Measurements from ENCODE around the gene ADAMTS14.

Gene ADAMTS14

DNA sequence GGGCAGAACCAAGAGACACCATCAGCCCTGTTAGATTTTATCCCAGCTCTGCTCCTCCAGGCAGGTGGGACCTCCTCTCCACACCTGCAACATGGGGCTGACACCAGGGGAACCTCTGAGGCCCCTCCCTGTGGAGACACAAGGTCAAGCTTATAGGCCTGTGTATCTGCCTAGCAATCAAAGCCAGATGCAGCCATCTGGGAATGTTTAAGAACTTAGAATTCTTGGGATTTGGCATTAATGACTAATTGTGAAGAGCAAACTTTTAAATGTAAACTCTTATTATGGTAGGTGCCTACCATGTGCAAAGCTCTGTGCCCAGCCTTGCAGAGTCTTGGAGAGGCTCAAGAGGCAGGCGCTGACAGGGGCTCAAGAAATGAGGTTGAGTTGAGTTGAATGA lies 60.7 kb downstream of the ADAMTS14 start:
- no peak for DNase-seq

DNA sequence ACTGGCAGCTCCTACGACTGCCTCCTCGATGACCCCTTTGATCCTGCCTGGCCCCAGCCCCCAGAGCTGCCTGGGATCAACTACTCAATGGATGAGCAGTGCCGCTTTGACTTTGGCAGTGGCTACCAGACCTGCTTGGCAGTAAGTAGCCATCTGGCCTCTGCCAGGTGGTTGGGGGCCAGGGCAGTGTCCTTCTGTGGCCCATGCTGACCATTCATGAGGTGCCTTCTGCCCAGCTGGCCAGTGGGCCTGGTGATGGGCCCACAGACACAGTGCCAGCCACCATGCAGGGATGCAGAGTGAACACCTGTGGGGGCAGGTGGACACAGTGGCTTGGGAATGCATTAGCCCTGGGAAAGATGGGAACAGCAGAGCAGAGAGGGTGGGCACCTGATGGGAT lies 62.9 kb downstream of the ADAMTS14 start:
- DNase-seq, result no peak

DNA sequence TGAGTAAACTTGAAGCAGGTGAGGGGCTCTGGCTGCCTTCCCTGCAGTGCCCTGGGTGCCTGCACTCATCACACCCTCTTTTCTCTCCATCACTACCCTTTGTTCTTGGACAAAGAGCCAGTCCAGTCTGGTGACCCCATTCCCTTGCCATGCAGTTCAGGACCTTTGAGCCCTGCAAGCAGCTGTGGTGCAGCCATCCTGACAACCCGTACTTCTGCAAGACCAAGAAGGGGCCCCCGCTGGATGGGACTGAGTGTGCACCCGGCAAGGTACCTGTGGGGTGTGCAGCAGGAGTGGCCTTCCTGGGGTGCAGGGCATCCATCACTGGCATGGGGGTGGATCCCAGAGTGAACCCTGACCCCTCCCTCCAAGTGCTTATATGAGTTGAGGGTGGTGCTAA lies 64.2 kb downstream of the ADAMTS14 start:
- DNase-seq, result no peak

DNA sequence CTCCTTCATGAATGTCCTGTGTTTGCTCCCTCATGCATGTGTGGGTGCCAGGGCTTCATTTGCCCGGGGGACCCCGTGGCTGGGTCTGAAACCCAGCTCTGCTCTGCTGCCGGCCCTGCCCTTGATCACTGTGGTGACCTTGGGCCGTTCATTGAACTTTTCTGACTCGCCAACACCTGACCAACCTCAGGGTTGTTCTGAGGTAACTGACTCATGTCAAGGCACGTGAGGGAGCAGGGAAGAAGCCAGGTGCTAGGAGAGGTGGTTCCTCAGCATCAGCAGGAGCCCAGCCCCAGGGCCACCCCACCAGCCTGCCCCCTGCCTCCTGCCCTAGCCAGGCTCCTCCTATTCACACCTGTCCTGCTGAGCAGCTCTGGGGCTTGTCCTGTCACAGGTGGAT lies 64.9 kb downstream of the ADAMTS14 start:
- DNase-seq, result no peak

GRCh38 chr10:70738006-70738760 lies 65.9 kb downstream of the ADAMTS14 start:
- no peak for DNase-seq

DNA sequence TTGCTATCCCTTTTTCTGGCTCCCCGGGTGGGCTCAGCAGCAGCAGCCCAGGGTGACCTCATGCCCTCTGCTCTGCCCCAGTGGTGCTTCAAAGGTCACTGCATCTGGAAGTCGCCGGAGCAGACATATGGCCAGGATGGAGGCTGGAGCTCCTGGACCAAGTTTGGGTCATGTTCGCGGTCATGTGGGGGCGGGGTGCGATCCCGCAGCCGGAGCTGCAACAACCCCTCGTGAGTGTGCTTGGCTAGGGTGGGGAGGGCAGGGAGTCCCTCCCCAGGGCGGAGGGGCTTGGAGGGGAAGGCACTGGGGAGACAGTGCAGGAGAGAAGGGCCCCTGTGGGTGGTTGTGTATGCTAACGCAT lies 66.4 kb downstream of the ADAMTS14 start:
- no peak for DNase-seq

- DNase-seq, result no peak
Measured at GRCh38 chr10:70740406-70741288, 68.3 kb downstream of the ADAMTS14 start.

DNA sequence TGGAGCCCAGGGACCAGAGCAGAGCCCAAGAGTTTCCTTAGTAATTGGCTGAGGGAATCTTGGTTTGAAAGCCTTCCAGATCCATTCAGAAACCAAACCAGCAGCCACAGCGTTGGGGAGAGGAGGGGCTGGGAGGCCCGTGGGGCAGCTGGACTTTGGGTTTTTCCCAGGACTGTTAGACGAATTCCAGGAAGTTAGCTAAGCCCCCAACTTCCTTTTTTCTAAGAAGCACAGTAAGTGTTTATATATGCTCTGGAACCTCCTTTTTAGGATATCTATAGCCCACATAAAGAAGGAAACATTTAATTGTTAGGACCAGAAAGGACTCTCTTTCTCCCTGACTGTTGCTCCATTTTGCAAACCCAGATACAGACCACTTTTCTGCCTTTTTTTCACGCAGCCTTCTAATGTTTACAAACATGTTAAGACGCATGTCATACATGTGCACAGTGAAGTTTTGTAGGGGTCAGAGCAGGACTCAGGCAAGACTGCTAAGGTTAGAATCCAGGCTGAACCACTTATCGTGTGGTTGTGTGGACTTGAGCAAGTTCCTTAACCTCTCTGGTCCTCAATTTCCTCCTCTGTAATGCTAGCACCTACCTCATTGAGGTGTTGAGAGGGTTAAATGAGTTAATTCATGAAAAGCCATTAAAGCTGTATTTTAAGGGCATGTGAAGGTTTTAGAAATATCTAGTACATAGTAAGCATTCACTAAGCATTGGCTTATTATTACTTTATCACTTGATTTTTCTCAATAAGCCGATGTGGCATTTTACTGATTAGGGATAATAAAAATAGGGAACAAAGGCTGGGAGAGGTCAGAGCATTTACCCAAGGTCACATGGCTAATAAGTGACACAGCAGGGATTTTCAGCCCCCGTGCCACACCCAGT lies 70.5 kb downstream of the ADAMTS14 start:
- DNase-seq, result no peak

- DNase-seq, result no peak
Measured at GRCh38 chr10:70743430-70743788, 71.1 kb downstream of the ADAMTS14 start.

DNA sequence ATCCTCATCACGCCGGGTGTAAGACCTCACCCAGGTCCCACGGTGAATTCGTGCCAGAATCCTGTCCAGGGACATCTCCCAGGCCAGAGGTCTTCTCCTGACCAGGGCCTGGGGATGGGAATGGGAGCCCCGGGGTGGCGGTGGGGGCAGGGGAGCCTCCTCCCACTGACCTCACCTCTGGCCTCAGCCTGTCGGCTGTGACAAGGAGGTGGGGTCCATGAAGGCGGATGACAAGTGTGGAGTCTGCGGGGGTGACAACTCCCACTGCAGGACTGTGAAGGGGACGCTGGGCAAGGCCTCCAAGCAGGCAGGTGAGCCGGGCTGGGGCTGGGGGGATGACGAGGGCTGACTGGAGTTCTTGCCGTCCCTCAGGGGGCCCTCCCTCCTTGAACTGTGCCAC lies 71.6 kb downstream of the ADAMTS14 start:
- no peak for DNase-seq

DNA sequence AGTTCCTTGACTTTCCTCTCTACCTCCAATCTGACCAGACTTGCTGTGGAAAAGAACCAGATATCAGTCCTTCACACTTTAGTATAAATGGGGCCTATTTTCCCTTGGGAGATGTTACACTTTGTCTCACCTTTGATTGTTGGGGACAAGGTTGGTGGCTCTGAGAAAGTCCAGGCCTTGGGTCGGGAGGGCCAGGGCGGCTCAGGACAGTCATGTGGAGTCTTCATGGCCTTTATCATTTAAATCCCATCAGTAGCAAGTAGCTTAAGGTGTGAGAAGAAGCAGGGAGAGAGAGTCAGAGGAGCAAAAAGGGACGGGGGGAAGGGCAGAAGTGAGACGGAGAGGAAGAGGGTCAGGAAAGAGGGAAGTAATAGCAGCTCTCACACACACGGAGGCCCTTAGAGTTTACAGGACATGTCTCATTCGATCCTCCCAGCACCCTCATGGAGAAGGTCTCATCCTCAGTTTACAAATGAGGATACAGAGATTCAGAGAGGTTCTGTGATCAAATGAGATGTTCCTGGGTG lies 72.4 kb downstream of the ADAMTS14 start:
- DNase-seq, result no peak

DNA sequence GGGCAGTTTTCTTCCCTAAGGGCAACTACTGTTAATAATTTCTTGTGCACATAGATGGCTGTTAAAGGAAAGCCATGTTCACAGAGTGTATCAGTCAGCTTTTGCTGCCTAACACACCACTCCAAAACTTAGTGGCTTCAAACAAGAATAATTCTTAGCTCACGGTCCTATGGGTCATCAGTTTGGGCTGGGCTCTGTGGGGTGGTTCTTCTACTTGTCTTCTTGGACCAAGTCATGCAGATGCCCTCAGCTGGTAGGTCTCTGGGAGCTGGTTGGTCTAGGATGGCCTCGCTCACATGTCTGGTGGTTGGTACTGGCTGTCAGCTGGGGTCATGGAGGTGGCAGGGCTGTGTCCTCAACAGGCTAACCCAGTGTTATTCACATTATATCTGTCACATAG lies 73.2 kb downstream of the ADAMTS14 start:
- DNase-seq, result no peak

- no peak for DNase-seq
Measured at GRCh38 chr10:70747192-70747965, 75.1 kb downstream of the ADAMTS14 start.

DNA sequence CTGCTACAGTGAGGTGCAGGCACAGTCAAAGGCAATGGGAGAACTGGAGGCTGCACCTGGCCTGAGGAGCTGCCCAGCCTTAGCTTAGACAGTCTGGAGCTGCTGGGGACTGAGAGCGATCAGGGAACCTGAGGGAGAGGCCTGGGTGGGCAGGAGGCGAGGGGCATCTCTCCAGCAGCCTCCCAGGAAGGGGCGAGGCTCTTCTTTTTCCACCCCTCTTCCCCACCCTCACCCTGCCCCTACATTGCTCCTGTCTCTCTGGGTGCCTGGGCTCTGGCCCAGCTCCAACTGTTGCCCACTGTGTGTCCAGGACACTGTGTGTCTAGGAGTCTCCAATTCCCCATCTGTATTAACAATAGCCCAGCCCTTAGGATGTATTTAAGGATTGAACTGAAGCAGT lies 76.0 kb downstream of the ADAMTS14 start:
- no peak for DNase-seq

GRCh38 chr10:70748801-70749573 lies 76.7 kb downstream of the ADAMTS14 start:
- DNase-seq, result no peak

DNA sequence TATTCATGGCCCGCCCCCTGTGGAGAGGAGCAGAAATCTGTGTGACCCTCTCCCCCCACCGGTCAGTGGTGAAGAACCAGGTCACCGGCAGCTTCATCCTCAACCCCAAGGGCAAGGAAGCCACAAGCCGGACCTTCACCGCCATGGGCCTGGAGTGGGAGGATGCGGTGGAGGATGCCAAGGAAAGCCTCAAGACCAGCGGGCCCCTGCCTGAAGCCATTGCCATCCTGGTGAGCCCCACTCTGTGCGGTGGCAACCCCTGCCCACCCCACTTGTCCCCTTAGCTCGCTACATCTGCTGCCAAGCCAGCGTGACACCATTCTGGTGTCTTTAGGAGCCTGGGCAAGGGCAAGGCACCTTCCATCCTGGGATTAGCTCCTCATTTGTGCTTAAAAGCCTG lies 77.5 kb downstream of the ADAMTS14 start:
- DNase-seq, result no peak

DNA sequence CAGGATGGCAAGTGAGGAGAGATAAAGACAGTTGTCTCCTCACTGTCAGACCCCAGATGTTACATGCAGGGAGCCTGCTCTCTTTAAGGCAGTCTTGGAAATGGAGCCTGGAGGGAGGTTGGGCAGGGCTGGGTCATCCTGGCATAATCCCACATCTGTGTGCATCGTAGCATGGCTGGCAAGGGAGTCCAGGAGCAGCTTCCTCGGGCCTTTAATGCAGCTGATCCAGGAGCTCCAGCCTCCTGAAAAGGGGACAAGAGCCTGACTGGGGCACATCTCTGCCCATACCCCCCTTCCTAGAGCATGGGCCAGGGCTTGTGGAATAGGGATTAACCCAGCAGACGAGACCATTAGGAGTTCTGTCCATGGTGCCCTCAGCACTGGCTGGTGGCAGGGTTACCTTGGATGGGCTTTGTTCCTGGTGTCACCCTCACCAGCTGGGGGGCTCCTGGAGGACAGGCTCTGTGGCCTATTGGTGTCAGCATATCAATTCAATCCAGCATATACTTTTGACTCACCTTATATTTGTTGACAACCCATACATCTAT lies 77.9 kb downstream of the ADAMTS14 start:
- DNase-seq, result no peak

GRCh38 chr10:70751356-70751755 lies 79.0 kb downstream of the ADAMTS14 start:
- DNase-seq, result no peak

DNA sequence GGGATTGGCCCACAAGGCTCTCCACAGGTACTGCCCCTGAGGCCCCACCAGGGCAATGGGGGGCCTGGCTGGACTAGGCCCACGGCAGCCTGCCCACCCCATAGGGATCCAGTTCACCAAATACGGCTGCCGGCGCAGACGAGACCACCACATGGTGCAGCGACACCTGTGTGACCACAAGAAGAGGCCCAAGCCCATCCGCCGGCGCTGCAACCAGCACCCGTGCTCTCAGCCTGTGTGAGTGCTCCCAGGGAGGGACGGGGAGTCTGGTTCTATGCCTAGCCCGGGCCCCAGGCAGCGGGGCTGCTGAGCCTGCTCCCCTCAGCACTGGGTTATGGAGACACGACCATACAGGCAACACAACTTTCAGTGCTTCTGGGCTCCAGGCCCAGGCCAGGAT lies 79.7 kb downstream of the ADAMTS14 start:
- DNase-seq, result no peak

DNA sequence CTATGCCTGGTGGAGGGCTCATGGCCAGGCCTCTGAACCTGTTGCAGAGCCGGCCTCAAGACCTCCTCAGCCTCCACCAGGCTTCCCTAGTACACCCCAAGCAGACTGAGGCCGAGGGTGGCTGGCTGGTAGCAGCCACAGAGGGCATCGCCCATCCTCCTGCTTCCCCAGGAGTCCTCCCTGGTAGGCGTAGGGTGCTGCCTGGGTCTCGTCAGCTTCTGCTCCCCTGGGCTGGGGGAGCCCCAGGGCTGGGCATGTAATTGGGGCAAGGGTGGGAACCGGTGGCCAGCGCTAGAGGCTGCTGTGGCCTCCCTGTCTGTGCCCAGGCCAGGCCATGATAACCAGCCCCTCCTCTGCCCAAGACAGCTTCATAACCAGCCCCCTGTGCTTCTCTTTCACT lies 80.3 kb downstream of the ADAMTS14 start:
- no peak for DNase-seq

DNA sequence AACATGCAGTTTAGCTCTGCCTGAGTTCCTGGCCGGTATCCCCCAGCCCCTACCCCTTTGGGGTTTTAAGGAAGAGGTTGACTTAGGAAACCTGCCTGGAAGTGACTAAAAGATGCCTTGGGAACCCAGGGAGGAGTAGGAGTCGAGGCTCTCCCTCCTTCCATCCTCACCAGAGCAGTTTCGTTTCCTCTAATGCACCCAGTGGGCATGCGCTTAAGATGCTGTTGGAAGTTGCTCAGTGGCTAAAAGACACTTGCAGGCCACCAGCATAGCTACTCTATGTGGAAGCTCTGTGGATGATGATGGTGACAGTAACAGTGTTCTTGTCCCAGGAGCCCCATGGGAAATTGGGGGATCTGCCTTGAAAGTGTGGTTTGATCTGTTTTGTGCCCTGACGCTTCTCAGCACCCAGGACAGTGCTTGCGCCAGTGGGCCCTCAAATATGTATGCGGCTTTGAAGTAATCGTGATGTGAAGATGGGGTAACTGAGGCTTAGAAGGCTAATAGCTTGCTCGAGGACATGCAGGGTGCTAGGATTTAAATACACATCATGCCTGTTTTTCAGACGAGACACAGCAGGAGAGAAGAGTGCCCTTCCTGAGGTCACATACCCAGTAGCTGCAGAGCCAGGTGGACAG lies 80.8 kb downstream of the ADAMTS14 start:
- DNase-seq, result no peak
